GM19452 (cell line): ENCODE results near the gene TTLL1.
"Not testable (repeated sequence)": the region's sequence is repeated elsewhere in the genome, so short reads cannot be mapped to it uniquely, and the experiment has no call there.

Experiments
- ATAC-seq: cut with Tn5 transposase; IDR thresholded peaks from one replicate; pipeline ENCODE4 v1.9.1; 2021; ENCODE audit not compliant: unreplicated experiment

The TTLL1 gene

GRCh38 chr22:43078522-43078921, 10.7 kb downstream of the TTLL1 start:
- ATAC-seq, result no peak

- ATAC-seq, result no peak
Observed at GRCh38 chr22:43077121-43077877, 11.9 kb downstream of the TTLL1 start.

GRCh38 chr22:43066844-43067385, 22.3 kb downstream of the TTLL1 start:
- no peak for ATAC-seq

- no peak for ATAC-seq
Observed at GRCh38 chr22:43066134-43066533, 23.1 kb downstream of the TTLL1 start.

- no peak for ATAC-seq
Observed at GRCh38 chr22:43060183-43060582, 29.0 kb downstream of the TTLL1 start.

GRCh38 chr22:43057641-43058040, 31.6 kb downstream of the TTLL1 start:
- no peak for ATAC-seq

GRCh38 chr22:43053176-43053575, 36.0 kb downstream of the TTLL1 start:
- ATAC-seq, result no peak

GRCh38 chr22:43050995-43051394, 38.2 kb downstream of the TTLL1 start:
- no peak for ATAC-seq

GRCh38 chr22:43047605-43048004, 41.6 kb downstream of the TTLL1 start:
- ATAC-seq, result no peak

- no peak for ATAC-seq
Observed at GRCh38 chr22:43044290-43044712, 44.9 kb downstream of the TTLL1 start.

- no peak for ATAC-seq
Observed at GRCh38 chr22:43042101-43042780, 47.0 kb downstream of the TTLL1 start.

GRCh38 chr22:43039800-43040199, 49.4 kb downstream of the TTLL1 start:
- ATAC-seq, result no peak

- ATAC-seq, result no peak
Observed at GRCh38 chr22:43038325-43038724, 50.9 kb downstream of the TTLL1 start.

GRCh38 chr22:43036282-43036829, 52.8 kb downstream of the TTLL1 start:
- ATAC-seq, result no peak

- no peak for ATAC-seq
Observed at GRCh38 chr22:43035250-43035649, 53.9 kb downstream of the TTLL1 start.

- no peak for ATAC-seq
Observed at GRCh38 chr22:43031617-43032016, 57.6 kb downstream of the TTLL1 start.

- ATAC-seq, result no peak
Observed at GRCh38 chr22:43018615-43019014, 70.6 kb downstream of the TTLL1 start.

- no peak for ATAC-seq
Observed at GRCh38 chr22:43017525-43018460, 71.4 kb downstream of the TTLL1 start.

- not testable (repeated sequence) for ATAC-seq
Observed at GRCh38 chr22:43016150-43016549, 73.0 kb downstream of the TTLL1 start.

GRCh38 chr22:43015677-43016042, 73.5 kb downstream of the TTLL1 start:
- no peak for ATAC-seq
